SK-N-SH treated with all-trans-retinoic acid at 6 μM for 48 hours (cell line): ENCODE data around the gene ILF3.

Source experiments
- ARNTL ChIP-seq: fragments of 450-650 bp; formaldehyde crosslinking; IDR thresholded peaks from 2 replicates; pipeline ENCODE4 v1.5.0; 2020; ENCODE audit warnings: low read depth, mild to moderate bottlenecking, moderate library complexity, borderline replicate concordance
- ESRRG ChIP-seq: fragments of 250-450 bp; sonication (Bioruptor Pico); IDR thresholded peaks from 2 replicates; pipeline ENCODE4 v1.6.1; 2021; ENCODE audit warnings: mild to moderate bottlenecking
- ISL1 ChIP-seq: fragments of 250-450 bp; sonication (Bioruptor Pico); IDR thresholded peaks from 2 replicates; pipeline ENCODE4 v2.1.2; 2022; ENCODE audit warnings: mild to moderate bottlenecking, moderate library complexity
- SNAI2 ChIP-seq: fragments of 250-450 bp; sonication (Bioruptor Pico); IDR thresholded peaks from 2 replicates; pipeline ENCODE4 v1.5.0; 2020; ENCODE audit warnings: mild to moderate bottlenecking, moderate library complexity
- TOX ChIP-seq: fragments of 250-450 bp; sonication (Bioruptor Pico); IDR thresholded peaks from 2 replicates; pipeline ENCODE4 v1.8.0; 2021; ENCODE audit warnings: mild to moderate bottlenecking, moderate library complexity, borderline replicate concordance
- ZC3H10 ChIP-seq: fragments of 250-450 bp; sonication (Bioruptor Pico); IDR thresholded peaks from 2 replicates; pipeline ENCODE4 v1.5.1; 2021; ENCODE audit warnings: mild to moderate bottlenecking, moderate library complexity
- ZFP3 ChIP-seq: fragments of 250-450 bp; sonication (Bioruptor Pico); IDR thresholded peaks from 2 replicates; pipeline ENCODE4 v1.5.0; 2020; ENCODE audit warnings: mild to moderate bottlenecking, moderate library complexity
- ZFP30 ChIP-seq: fragments of 450-650 bp; formaldehyde crosslinking; IDR thresholded peaks from 2 replicates; pipeline ENCODE4 v1.5.0; 2022; ENCODE audit warnings: mild to moderate bottlenecking, moderate library complexity
- ZNF70 ChIP-seq: fragments of 450-650 bp; formaldehyde crosslinking; IDR thresholded peaks from 2 replicates; pipeline ENCODE4 v1.5.0; 2020; ENCODE audit warnings: mild to moderate bottlenecking, moderate library complexity
- ZNF8 ChIP-seq: fragments of 450-650 bp; formaldehyde crosslinking; IDR thresholded peaks from 2 replicates; pipeline ENCODE4 v1.5.0; 2020; ENCODE audit warnings: mild to moderate bottlenecking, moderate library complexity
- TF ChIP-seq, protein P1 (sequence below): fragments of 250-450 bp; sonication (Bioruptor Pico); IDR thresholded peaks from 2 replicates; pipeline ENCODE4 v1.5.1; 2021; ENCODE audit warnings: mild to moderate bottlenecking, moderate library complexity
- TF ChIP-seq, protein P2 (sequence below): fragments of 250-450 bp; sonication (Bioruptor Pico); IDR thresholded peaks from 2 replicates; pipeline ENCODE4 v1.8.0; 2021; ENCODE audit warnings: low read depth, mild to moderate bottlenecking, moderate library complexity, borderline replicate concordance
- TF ChIP-seq, protein P3 (sequence below): fragments of 250-450 bp; sonication (Bioruptor Pico); IDR thresholded peaks from 2 replicates; pipeline ENCODE4 v1.8.0; 2020; ENCODE audit warnings: mild to moderate bottlenecking, moderate library complexity, borderline replicate concordance

DNA sequence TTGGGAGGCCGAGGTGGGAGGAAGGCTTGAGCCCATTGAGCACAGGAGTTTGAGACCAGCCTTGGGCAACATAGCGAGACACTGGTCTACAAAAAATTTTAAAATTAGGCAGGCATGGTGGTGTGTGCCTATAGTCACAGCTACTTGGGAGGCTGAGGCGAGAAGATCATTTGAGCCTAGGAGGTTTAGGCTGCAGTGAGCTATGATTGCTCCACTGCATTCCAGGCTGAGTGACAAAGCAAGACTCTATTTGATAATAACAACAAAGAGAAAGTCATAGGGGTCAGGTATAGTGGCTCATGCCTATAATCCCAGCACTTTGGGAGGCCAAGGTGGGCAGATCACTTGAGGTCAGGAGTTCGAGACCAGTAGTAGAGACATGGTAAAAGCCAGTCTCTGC, 33.4 kb upstream of the ILF3 start:
- TF ChIP-seq, protein P1, sequence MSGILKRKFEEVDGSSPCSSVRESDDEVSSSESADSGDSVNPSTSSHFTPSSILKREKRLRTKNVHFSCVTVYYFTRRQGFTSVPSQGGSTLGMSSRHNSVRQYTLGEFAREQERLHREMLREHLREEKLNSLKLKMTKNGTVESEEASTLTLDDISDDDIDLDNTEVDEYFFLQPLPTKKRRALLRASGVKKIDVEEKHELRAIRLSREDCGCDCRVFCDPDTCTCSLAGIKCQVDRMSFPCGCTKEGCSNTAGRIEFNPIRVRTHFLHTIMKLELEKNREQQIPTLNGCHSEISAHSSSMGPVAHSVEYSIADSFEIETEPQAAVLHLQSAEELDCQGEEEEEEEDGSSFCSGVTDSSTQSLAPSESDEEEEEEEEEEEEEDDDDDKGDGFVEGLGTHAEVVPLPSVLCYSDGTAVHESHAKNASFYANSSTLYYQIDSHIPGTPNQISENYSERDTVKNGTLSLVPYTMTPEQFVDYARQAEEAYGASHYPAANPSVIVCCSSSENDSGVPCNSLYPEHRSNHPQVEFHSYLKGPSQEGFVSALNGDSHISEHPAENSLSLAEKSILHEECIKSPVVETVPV (CRISPR knock-in tag), result no peak
- no peak for TF ChIP-seq ZFP3 (CRISPR knock-in tag)
- TF ChIP-seq ZFP30 (CRISPR knock-in tag), result no peak
- no peak for TF ChIP-seq ZNF8 (CRISPR knock-in tag)
- TF ChIP-seq, protein P2, sequence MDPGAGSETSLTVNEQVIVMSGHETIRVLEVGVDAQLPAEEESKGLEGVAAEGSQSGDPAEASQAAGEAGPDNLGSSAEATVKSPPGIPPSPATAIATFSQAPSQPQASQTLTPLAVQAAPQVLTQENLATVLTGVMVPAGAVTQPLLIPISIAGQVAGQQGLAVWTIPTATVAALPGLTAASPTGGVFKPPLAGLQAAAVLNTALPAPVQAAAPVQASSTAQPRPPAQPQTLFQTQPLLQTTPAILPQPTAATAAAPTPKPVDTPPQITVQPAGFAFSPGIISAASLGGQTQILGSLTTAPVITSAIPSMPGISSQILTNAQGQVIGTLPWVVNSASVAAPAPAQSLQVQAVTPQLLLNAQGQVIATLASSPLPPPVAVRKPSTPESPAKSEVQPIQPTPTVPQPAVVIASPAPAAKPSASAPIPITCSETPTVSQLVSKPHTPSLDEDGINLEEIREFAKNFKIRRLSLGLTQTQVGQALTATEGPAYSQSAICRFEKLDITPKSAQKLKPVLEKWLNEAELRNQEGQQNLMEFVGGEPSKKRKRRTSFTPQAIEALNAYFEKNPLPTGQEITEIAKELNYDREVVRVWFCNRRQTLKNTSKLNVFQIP, result no peak
- no peak for TF ChIP-seq ZNF70 (CRISPR knock-in tag)
- no peak for TF ChIP-seq SNAI2 (CRISPR knock-in tag)
- no peak for TF ChIP-seq ZC3H10 (CRISPR knock-in tag)
- TF ChIP-seq, protein P3, sequence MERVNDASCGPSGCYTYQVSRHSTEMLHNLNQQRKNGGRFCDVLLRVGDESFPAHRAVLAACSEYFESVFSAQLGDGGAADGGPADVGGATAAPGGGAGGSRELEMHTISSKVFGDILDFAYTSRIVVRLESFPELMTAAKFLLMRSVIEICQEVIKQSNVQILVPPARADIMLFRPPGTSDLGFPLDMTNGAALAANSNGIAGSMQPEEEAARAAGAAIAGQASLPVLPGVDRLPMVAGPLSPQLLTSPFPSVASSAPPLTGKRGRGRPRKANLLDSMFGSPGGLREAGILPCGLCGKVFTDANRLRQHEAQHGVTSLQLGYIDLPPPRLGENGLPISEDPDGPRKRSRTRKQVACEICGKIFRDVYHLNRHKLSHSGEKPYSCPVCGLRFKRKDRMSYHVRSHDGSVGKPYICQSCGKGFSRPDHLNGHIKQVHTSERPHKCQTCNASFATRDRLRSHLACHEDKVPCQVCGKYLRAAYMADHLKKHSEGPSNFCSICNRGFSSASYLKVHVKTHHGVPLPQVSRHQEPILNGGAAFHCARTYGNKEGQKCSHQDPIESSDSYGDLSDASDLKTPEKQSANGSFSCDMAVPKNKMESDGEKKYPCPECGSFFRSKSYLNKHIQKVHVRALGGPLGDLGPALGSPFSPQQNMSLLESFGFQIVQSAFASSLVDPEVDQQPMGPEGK, result no peak
- no peak for TF ChIP-seq ARNTL (CRISPR knock-in tag)
- no peak for TF ChIP-seq ISL1 (CRISPR knock-in tag)
- TF ChIP-seq TOX (CRISPR knock-in tag), result no peak
- TF ChIP-seq ESRRG, result no peak
